Endothelial cell of umbilical vein (primary cell): Measurements from ENCODE around the gene GOLGA6A. TPM values are rescaled to one million over a fixed set of nuclear protein-coding genes. Genes with fewer than 3 reads are reported as not detected.

Experiments
- BruUV-seq: library from RNA; stranded (reverse); fragments of 400-500 nt; replicated peaks from 2 replicates; lab custom pipeline; 2021; lab: Mats Ljungman, UMichigan
- CTCF ChIA-PET: fragments of 300-600, 350-600 bp; sonication (Branson Sonifier 250); formaldehyde crosslinking; loops from one replicate; lab custom pipeline; 2021; ENCODE audit warnings: antibody characterized with exemption, inconsistent platforms; lab: Charles Lee
- POLR2A ChIA-PET: fragments of 300-600, 350-600 bp; sonication (Branson Sonifier 250); formaldehyde crosslinking; loops from one replicate; lab custom pipeline; 2021; ENCODE audit warnings: antibody characterized with exemption, inconsistent platforms; lab: Charles Lee
- DNase-seq: peaks from one replicate; pipeline ENCODE4 v3.0.0-alpha.2; 2011; ENCODE audit warnings: low read depth, low spot score
- FAIRE-seq: peaks from 2 replicates; lab custom pipeline; 2011; peaks lifted over from hg19 to GRCh38; lab: Jason Lieb, UNC
- H2AFZ ChIP-seq: 2 replicates; pipeline ENCODE4 v1.6.0; 2012; ENCODE audit warnings: low read depth, low read length, control low read depth, inconsistent platforms
- H3K27ac ChIP-seq: 2 replicates; pipeline ENCODE4 v1.5.1; 2011; ENCODE audit warnings: low read depth, mild to moderate bottlenecking, control low read depth, low read length, moderate library complexity; ENCODE audit not compliant: insufficient read depth
- H3K27me3 ChIP-seq, 2 experiments: 2 replicates each; pipeline versions ENCODE4 v1.6.0 to v1.6.1; 2011; ENCODE audit warnings: low read length in 2 of 2, mixed read lengths in 1 of 2; ENCODE audit not compliant: control insufficient read depth in 2 of 2, insufficient read depth in 2 of 2
- H3K36me3 ChIP-seq, 2 experiments: 2 replicates in 1 of 2; 3 replicates in 1 of 2; pipeline ENCODE4 v1.5.1; 2011; ENCODE audit warnings: low read length in 2 of 2, mild to moderate bottlenecking in 1 of 2, moderate library complexity in 1 of 2; ENCODE audit not compliant: control insufficient read depth in 2 of 2, insufficient read depth in 2 of 2; ENCODE audit errors: extremely low read depth in 1 of 2
- H3K4me1 ChIP-seq: 3 replicates; pipeline ENCODE4 v1.5.1; 2011; ENCODE audit warnings: mild to moderate bottlenecking, low read length; ENCODE audit not compliant: control insufficient read depth, insufficient read depth; ENCODE audit errors: extremely low read depth
- H3K4me2 ChIP-seq: 2 replicates; pipeline ENCODE4 v1.6.1; 2011; ENCODE audit warnings: low read length, control low read depth, mixed read lengths; ENCODE audit not compliant: insufficient read depth
- H3K4me3 ChIP-seq, 3 experiments: fragments of 200-600 bp in 1 of 3; sonication (generic), shearing (Covaris generic) in 1 of 3; replicated peaks in 1 of 3; 2 replicates each; pipeline ENCODE4 v1.5.1; 2011 to 2016; ENCODE audit warnings: control low read depth in 3 of 3, low read length in 3 of 3, mild to moderate bottlenecking in 2 of 3, inconsistent platforms in 1 of 3, low read depth in 1 of 3, moderate library complexity in 1 of 3; ENCODE audit not compliant: insufficient read depth in 1 of 3
- H3K79me2 ChIP-seq: 2 replicates; pipeline ENCODE4 v1.6.0; 2012; ENCODE audit warnings: low read length, inconsistent platforms; ENCODE audit not compliant: control insufficient read depth, insufficient read depth
- H3K9ac ChIP-seq: replicated peaks from 2 replicates; pipeline ENCODE3; 2011; ENCODE audit warnings: low read length, control low read depth; ENCODE audit not compliant: insufficient read depth; ENCODE audit errors: extremely low read depth
- H3K9me1 ChIP-seq: replicated peaks from 3 replicates; pipeline ENCODE4 v1.6.0; 2011; ENCODE audit warnings: mild to moderate bottlenecking, low read length; ENCODE audit not compliant: control insufficient read depth, insufficient read depth; ENCODE audit errors: extremely low read depth
- H3K9me3 ChIP-seq: replicated peaks from 2 replicates; pipeline ENCODE4 v1.5.1; 2012; ENCODE audit warnings: low read length, inconsistent platforms; ENCODE audit not compliant: control insufficient read depth, insufficient read depth
- H4K20me1 ChIP-seq: replicated peaks from 2 replicates; pipeline ENCODE3; 2011; ENCODE audit warnings: mild to moderate bottlenecking, low read length; ENCODE audit not compliant: control insufficient read depth, insufficient read depth; ENCODE audit errors: extremely low read depth
- CTCF ChIP-seq, 2 donors: IDR thresholded peaks; 1 replicate in 1 of 2; 2 replicates in 1 of 2; pipeline ENCODE4 v1.5.1; 2011; ENCODE audit warnings: low read length in 2 of 2, mild to moderate bottlenecking in 2 of 2, moderate library complexity in 2 of 2, control low read depth in 1 of 2, inconsistent platforms in 1 of 2, low read depth in 1 of 2; ENCODE audit not compliant: insufficient read depth in 1 of 2; ENCODE audit errors: extremely low read depth in 1 of 2
- MYC ChIP-seq: IDR thresholded peaks from one replicate; pipeline ENCODE4 v1.6.1; 2011; ENCODE audit warnings: mild to moderate bottlenecking, low read depth, low read length
- dilution Hi-C: fragments of 300-500 bp; cut with MboI; formaldehyde crosslinking; loops from one replicate; pipeline ENCODE4 v1.15.0; 2019; ENCODE audit warnings: low sequenced_read_pairs; ENCODE audit not compliant: extremely low pct_ligation_motif_present
- intact Hi-C: fragments of 100-400 bp; cut with micrococcal nuclease; formaldehyde crosslinking; loops from one replicate; pipeline ENCODE4 v1.10.0; 2022
- polyA plus RNA-seq, 4 experiments: library from polyadenylated mRNA; depleted of rRNA in 3 of 4; stranded (reverse) in 3 of 4; unstranded in 1 of 4; fragments of >200 nt; gene quantifications; 2 replicates each; pipeline versions ENCODE4 v1.2.1 to v1.2.3, GENCODE V29; 2011 to 2012; ENCODE audit warnings: missing spikeins in 1 of 4
- total RNA-seq: library from RNA; stranded (reverse); gene quantifications from 2 replicates; pipeline ENCODE4 v1.2.3, GENCODE V29; 2021

GOLGA6A gene
- total and polyA plus RNA-seq, 2 donors (not counting 3 experiments of a cell fraction or from before 2014, with no cell fraction given) = not detected

GRCh38 chr15:74036271-74037170 is 45.8 kb downstream of the GOLGA6A start:
- Histone ChIP-seq H2AFZ (no peak overlapping the region), H3K27ac (no peak overlapping the region), H3K27me3 (no peaks in the 10 kb centered on the region), H3K9me3 (no peaks in the 10 kb centered on the region), H3K9me1 (no peaks in the 10 kb centered on the region), H4K20me1 (no peaks in the 10 kb centered on the region), H3K4me1 (peaks cover 9% of the 10 kb centered on the region), H3K4me2 (no peak overlapping the region), H3K79me2 (no peaks in the 10 kb centered on the region), H3K4me3 (no peak overlapping the region), H3K9ac (no peak overlapping the region), H3K36me3 (peaks cover 8 to 34% of the 10 kb centered on the region in 2 experiments)
- BruUV-seq = no TSS peak
- CTCF ChIA-PET = interaction anchor here (0.6 to 15.1 kb wide), 26 partner anchors 8 to 401 kb away, joined by 3 to 651 read pairs (median 6); partner anchors contain the start of genes LOXL1, PML and STOML1
- POLR2A ChIA-PET = interaction anchor here (1.0 to 1.2 kb wide), 2 partner anchors 9 to 63 kb away, joined by 3 to 9 read pairs; no protein-coding TSS in a partner anchor
- DNase-seq (peak; percentile 59), FAIRE-seq (peak; percentile 87)
- TF ChIP-seq CTCF (IDR thresholded peaks at IDR 0.05; ENCODE audit: extremely low read depth in 1 of 2, insufficient read depth in 1 of 2, low read depth in 1 of 2, low read length in 2 of 2) = peak; percentile 53 to 76
- no peak for TF ChIP-seq MYC
- intact Hi-C loops (loop anchor here (1.0 kb wide), 3 partner anchors 42 to 85 kb away; partner anchors contain the start of gene PML), dilution Hi-C loops (no loop called here)
